Kidney tubule cell (primary cell): ENCODE results near the gene APOA5.

Source experiments
- DNase-seq: peaks from one replicate; pipeline ENCODE4 v3.0.0-alpha.2; 2018; ENCODE audit warnings: low spot score

The APOA5 gene

DNA sequence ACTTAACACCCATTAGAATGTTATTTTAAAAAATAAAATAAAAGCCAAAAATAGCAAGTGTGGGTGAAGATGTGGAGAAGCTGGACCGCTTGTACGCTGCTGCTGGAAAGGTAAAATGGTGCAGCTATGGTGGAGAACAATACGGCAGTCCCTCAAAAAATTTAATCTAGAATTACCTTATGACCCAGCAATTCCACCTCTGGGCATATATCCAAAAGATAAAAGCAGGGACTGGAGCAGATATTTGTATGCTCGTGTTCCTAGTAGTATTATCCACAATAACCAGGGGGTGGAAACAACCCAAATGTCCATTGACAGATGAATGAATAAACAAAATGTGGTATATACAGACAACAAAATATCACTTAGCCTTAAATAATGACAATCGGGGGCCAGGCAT is 6.1 kb upstream of the APOA5 start:
- DNase-seq: no peak

DNA sequence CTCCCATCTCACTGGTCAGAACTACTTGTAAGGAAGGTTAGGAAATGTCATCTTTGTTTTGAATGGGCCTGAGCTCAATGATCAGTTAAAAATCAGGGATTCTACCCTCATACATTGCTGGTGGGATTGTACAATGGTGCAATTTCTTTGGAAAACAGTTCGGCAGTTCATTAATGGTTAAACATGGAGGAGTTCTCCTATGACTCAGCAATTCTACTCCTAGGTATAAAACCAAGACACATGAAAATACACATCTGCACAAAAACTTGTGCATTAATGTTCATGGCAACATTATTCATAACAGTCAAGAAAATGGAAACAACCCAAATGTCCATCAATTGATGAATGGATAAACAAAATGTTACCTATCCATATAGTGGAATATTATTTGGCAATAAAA is 4.9 kb upstream of the APOA5 start:
- DNase-seq: no peak

DNA sequence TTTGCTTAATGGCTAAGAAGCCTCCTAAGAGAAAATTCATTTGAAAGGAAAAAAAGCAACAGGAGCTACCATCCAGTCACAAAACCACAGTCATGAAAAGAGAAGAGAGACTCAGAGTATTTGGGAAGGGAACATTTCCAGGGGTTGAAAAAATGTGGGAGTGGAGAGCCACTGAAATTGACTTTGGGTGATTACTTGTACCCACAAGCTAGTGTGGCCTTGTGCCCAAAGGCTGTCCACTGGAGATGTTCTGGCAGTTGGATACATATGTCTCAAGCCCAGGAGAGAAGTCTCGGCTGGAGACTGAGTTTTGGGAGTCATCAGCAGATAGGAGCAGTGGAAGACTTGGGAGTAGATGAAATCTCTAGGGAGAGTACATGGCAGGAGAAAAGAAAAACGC is 3.2 kb upstream of the APOA5 start:
- DNase-seq: no peak

- DNase-seq: no peak
These were observed 2.1 kb upstream of the APOA5 start for GRCh38 chr11:116793772-116794097.

GRCh38 chr11:116792869-116793771 is 1.4 kb upstream of the APOA5 start:
- DNase-seq: peak; percentile 85

DNA sequence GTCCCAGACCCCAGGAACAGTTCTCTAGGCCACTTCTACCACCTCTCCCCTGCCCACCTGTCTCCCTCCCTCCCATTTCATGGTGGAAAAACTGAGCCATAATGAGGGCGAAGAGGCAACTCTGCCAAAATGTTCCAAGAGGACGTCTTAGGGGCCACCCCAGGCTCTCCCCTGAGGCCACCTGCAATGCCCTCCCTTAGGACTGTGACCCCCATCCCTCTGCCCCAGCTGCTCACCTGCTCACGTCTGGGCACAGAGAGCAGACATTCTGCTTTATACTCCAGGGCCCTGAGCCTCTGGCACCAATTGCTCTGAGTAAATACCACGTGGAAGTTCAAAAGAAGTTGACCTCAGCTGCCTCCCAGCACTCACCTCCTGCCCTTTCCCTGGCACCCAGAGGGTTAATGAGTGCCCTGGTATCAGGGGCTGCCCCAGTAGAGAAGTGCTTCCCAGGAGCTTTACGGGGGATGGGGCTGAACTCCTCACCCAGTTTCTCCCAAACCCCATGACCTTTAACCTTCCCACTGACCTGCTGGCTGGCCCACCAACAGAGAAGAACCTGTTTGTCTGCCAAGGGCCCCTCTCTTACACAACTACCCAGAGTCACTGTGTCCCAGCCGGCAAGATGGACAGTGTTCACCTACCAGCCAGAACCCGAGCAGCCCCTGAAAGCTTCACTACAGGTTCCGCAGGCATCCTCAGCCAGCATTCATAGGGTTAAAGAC is 627 bp upstream of the APOA5 start:
- DNase-seq: no peak

DNA sequence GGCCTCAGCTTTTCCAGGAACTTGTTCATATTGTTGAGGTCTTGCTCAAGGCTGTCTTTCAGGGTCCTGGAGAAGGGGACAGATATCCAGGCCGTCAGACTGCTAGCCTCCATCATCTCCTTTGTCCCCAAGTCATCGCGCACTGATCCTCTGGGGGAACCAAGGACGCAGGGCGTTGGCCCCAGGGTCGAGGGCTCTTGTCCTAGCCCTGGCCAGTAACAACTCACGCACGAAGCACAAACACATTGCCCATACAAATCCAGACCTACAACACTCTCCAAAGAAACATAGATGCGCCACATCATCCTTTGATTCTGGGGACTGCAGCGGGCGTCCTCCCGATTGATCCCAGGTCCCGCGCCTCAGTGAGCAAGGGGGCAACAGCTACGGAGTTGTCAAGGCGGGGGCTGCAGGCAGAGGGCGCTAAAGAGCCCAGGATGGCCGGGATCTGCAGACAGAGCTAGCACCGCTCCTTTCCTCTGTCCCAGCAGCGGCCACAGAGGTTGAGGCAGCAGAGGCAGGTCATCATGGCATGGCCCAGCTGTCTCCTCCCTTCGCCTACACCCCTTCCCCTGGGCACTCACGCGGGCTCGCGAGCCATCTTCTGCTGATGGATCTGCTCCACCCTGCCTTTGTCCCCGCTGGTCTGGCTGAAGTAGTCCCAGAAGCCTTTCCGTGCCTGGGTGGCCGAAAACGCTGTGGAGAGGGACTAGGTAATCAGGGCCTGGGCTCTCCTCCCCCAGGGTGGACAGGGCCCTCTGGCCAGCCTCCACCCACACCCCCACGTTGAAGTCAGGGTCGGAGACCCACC is 472 bp downstream of the APOA5 start:
- peak; percentile 64 for DNase-seq

DNA sequence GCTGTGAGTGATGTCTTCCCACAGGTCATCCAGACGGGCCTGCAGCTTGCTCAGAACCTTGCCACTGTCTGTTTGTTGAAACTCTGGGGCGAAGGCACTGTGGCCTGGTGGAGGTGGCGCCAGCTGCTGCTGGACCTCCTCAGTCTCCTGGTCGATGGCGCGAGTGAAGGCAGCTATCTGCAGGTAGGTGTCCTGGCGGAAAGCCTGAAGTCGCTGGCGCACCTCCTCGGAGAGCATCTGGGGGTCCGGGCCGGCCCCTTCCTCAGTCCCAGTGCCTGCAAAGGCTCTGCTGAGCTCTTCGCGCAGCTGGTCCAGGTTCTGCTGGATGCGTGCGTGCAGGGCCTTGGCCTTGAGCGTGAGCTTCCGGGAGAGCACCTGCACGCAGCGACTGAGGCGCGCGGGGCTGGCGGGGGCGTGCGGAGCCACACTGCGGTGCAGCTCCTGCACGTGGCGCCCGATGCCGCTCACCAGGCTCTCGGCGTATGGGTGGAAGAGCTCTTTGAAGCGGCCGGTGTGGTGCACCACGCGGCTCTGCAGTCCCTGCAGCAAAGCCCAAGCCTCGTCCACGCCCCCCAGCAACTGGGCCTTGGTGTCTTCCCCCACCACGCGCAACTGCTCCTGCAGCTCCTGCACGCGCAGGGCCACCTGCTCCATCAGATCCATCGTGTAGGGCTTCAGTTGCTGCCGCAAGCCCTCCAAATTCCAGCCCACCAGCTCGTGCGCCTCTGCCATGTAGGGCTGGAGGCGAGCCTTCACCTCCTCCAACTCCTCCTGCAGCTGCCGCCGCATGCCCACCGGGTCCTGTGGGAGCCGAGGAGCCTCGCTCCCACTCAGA is 1.3 kb downstream of the APOA5 start:
- no peak for DNase-seq

- DNase-seq: no peak
These were observed 2.7 kb downstream of the APOA5 start for GRCh38 chr11:116788975-116789374.

GRCh38 chr11:116788534-116788933 is 3.1 kb downstream of the APOA5 start:
- DNase-seq: no peak

GRCh38 chr11:116787786-116788486 is 3.7 kb downstream of the APOA5 start, which contains the start of gene ZPR1:
TSS of gene ZPR1 (minus strand) at chr11:116788023. CDS start at chr11:116787990, 33 bp downstream.
- DNase-seq: peak; percentile 70

GRCh38 chr11:116787436-116787785 is 4.3 kb downstream of the APOA5 start:
- DNase-seq: peak; percentile 32

- no peak for DNase-seq
These were observed 4.7 kb downstream of the APOA5 start for GRCh38 chr11:116786966-116787365.

- DNase-seq: no peak
These were observed 5.4 kb downstream of the APOA5 start for GRCh38 chr11:116786326-116786725.

- DNase-seq: no peak
These were observed 9.0 kb downstream of the APOA5 start for GRCh38 chr11:116782728-116783127.

DNA sequence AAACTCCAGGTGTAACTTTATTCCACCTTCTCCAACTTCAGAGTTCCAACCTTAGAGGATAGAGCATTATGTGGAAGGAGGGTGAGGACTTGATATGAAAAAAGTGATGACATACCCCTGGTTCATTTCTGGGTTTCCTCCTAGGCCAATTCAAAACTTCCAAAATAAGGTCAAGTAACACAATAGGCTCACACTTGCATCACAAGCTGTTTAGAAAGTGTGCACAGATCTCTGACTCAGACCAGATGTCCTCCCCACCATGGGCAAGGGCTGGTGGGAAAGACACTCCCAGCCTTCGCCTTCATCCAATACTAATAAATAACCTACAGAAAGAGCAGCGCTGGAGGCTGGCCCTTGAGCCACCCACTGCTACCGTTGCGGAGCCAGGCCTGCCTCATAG is 13.1 kb downstream of the APOA5 start:
- DNase-seq: no peak

- DNase-seq: no peak
These were observed 14.6 kb downstream of the APOA5 start for GRCh38 chr11:116777056-116777455.

DNA sequence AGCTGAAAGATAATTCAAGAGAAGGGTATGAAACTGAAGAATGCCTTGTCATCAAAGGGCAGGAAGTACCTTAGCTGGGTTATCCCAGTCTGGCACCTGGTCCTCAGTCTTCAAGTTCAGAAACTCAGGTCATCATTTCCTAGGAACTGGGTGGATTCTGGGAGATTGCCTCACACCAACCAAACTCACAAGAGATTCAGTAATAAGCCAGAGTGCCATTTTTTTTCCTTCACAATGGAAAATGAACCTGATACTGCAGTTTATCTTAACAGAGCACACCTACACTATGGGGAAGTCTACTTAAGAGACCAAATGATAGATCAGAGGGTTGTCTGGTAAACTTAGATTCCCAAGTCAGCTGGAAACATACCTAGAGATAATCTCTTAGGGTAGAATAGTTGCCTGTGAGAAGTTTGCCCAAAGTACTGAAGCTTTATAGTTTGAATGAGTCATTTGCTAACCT is 15.1 kb downstream of the APOA5 start:
- DNase-seq: no peak

DNA sequence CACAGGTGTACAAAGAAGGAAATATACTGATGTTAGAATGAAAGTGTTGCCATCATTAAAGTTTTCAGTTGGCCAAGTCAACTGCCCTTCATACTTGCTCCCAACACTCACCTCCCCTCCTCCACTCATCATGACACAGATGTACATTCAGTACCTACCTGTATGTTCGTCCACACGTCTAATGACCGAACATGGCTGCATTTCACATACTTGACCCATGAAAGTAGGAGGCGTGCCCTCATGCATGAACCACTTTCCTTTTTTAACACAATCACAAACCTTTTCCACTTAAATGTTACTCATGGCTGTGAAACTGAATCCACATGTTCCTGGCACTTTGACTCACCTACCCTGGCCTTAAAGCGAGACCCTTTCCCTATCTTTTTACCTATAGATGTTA is 15.7 kb downstream of the APOA5 start:
- DNase-seq: no peak

DNA sequence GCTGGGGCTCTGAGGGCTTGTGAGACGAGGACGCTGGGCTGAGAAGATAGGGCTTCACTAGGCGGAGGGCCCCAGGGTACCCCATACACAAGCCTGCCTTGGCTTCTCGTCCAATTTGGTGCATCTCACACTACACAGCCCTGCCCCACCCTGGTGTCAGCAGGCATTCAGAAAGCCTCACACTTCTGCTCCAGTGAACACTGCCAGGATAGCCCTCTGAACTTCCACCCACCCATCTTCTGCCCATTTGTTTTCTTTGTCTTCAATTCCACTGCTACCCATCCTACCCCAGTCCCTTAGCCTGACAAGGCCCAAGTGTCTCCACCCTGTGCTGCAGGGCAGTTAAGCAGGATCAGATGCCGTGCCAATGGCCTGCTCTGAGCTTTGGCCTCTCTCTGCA is 17.0 kb downstream of the APOA5 start:
- no peak for DNase-seq
